NCI-H748 treated with DMSO at 0.1 percent for 48 hours (cell line): ENCODE data around the gene ADGRV1.
"Not testable (repeated sequence)": the region's sequence is repeated elsewhere in the genome, so short reads cannot be mapped to it uniquely, and the experiment has no call there.

ENCODE experiments used
- DNase-seq: peaks from one replicate; lab custom pipeline; 2025; lab: John Stamatoyannopoulos, UW

The ADGRV1 gene

DNA sequence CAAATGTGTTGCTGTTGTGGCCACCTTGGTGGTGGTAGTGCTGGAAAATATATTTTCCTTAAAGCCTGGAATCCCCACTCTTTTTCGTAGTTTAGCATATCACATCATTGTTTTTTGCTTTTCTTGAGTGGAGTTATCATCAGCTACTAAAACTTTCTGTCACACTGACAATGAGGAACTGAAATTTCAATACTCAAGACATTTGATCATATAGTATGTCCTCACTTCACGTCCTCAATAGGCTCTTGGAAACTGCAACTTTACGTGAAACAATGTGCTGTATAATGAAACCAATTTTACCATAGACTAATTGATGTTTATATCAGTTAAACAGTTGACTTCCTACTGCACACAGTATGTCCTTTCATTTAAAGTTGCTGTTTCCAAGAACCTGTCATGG is 265.8 kb downstream of the ADGRV1 start:
- DNase-seq = no peak

DNA sequence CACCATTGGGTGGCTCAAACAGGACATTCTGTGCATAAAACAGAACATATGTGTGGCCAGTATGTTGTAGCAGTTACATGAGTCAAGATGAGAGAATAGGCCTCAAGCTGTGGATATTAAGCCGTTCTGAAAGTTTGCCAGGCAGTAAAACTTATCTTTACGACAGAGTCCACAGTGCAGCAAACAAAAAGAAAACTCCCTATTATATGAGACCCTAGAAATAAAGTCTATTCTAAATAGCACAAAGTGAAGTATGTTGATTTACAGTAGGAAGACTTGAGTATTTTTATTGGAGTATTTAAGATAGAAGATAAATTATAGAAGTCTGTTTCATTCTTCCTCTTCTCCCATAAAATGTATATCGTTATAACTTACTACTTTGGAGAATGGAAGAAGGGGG is 271.5 kb downstream of the ADGRV1 start:
- no peak for DNase-seq

DNA sequence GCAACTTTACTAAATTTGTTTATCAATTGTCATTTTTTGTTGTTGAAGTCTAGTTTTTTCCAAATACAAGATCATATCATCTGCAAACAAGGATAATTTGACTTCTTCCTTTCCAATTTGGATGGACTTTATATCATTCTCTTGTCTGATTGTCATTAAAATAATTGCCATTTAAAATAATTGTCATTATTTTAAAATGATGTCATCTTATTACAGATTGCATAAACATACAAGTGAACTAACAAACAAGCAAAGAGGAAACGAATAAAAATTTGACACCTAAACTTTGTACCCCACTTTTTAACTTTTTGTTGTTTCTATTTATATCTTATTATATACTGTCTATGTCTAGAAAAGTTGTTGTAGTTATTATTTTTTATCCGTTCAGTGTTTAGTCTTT is 275.2 kb downstream of the ADGRV1 start:
- no peak for DNase-seq

DNA sequence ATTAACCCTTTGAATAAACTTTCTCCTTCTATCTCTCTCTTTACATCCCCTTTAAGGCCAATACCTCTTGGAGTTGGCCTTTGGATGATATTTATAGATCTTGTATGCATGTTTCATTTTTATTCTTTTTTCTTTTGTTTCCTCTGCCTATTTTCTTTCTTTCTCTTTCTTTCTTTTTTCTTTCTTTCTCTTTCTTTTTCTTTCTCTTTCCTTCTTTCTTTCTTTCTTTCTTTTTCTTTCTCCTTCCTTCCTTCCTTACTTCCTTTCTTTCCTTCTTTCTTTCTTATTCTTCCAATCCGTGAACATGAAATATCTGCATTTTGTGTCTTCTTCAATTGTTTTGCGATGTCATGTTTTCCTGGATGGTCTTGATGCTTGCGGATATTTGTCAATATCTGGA is 276.1 kb downstream of the ADGRV1 start:
- no peak for DNase-seq

DNA sequence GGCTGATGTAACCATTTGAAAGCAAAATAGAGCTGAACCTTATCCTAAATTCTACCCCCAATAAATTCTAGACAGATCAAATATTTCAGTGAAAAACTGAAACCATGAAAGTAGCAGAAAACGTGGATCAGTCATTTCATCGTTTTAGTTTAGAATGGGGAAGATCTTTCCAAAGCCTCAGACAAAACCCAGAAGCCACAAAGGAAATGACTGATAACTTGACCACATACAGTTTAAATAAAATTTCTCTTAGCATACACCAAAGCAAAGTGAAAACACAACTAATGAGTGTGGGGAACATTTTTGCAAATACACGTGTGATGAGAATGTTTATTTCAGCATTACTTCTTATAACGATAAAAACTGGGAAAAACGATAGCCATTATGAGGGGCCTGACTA is 284.8 kb downstream of the ADGRV1 start:
- no peak for DNase-seq

DNA sequence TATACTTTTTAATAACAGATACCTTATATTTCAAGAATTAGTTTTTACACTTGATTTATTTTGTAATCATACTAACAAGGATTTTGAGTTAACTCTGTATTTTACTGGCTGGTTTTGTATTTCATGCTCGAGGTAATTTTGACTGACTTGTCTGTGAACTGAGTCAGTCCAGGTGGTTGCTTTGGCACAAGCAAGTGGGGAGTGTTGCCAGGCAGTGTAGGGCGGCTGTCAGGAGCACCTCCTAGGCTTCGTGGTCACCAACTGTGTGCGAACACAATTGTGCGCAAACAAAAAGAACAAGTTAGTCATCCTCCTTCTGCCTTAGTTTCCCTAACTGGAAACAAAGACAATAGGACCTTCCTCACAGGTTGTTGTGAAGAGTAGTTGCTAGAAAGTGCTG is 286.3 kb downstream of the ADGRV1 start:
- no peak for DNase-seq

DNA sequence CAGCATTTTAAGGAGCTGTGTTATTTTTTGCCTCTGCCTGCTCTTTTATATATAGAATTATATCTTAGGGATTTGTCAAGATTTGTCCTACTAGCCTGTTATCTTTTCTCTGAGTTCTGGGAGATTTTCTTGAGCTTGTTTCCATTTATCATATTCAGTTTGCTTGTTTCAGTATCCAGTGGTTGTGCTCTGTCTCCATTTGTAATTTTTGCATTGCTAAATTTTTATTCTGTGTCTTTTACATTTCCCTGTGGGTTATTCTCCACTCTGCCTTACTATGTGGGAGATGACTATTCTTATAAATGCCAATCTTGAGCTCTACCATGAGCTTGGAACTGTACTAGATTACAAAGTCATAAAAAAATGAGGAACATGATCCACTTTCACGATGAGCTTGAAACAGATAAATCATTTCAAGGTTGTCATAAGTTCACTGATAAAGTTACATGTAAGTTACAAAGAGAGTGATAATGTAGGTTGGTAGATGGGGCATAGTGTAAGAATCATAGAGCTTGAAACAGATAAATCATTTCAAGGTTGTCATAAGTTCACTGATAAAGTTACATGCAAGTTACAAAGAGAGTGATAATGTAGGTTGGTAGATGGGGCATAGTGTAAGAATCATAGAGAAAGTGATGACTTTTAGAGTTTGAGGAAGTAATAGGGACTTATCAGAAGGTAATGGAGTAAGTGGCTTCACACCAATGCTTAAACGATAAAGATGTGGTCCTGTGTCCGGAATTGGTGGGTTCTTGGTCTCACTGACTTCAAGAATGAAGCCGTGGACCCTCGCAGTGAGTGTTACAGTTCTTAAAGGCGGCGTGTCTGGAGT is 287.3 kb downstream of the ADGRV1 start:
- DNase-seq = no peak

DNA sequence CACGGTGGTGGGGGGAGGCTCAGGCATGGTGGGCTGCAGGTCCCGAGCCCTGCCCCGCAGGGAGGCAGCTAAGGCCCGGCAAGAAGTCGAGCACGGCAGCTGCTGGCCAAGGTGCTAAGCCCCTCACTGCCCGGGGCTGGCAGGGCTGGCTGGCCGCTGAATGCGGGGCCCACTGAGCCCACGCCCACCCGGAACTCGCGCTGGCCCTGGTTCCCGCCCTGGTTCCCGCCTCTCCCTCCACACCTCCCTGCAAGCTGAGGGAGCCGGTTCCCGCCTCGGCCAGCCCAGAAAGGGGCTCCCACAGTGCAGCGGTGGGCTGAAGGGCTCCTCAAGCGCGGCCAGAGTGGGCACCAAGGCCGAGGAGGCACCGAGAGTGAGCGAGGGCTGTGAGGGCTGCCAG is 289.0 kb downstream of the ADGRV1 start:
- DNase-seq = not testable (repeated sequence)

DNA sequence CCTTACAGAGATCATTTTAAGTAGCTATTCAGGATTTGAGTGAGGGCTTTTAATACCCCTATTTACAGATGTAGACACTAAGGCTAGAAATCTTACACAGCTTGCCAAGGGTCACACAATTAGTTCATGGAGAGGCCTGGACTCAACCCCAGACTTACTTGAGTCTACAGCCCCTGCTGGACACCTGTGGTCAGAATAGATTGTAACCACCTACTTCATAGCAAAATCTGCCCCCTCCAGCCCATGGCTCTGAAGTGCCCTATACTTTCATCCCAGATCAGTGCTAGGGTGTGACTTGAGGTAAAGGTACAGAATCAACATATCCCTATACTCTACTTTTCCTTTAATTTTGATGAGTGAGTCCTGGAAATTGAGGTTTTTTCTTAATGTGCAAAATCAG is 291.3 kb downstream of the ADGRV1 start:
- no peak for DNase-seq

DNA sequence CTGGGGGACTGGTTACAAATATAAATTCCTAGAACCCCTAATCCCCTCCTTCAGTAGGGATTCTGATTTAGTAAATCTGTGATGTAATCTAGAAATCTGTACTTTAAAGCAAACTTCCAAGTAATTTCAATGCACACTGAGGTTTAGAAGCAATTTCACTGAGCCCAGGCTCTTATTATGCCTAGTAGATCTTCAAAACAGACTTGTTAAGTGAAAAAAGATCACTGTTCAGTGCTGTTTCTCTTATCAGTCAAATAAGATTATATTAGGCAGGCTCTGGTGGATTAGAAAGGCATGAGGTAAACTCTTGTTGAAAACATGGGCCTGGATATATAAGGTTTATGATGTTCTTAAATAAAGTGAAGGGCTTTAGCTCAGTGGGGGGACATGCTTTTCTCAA is 293.9 kb downstream of the ADGRV1 start:
- DNase-seq = no peak

DNA sequence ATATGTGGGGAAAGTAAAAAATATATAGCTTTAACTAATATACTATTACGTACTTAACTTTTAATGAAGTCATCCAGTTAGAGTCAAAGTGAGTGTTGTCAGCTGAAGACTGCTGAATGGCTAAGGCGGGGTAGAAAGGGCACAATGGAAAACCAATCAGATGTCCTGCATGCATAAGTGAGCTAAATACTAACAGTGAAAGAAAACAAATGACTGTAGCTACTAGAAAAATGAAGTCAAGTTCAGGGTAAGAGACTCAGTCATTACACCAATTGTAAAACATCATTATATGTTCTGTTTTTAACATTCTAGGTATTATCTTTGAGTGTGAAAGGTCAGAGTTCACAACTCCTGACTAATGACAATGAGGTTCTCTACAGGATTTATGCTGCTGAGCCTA is 295.2 kb downstream of the ADGRV1 start:
- DNase-seq = no peak

DNA sequence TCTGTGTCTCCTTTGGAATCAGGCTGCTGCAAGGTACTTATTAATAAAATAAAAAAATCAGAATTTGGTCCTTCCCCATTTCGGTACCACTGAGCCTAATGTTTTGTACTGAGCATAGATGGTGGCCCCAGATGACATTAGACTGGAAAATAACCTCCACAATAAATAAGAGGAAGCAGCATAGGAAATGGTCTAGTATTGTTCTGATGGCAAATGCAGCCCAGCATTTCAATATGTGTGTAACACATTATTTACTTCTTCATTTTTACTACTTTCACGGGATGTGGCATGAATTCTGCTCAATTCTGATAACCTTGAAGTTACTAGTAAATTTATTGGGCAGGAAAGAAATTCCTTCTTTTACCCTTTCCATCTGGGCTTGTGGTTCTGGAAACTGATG is 295.6 kb downstream of the ADGRV1 start:
- no peak for DNase-seq

DNA sequence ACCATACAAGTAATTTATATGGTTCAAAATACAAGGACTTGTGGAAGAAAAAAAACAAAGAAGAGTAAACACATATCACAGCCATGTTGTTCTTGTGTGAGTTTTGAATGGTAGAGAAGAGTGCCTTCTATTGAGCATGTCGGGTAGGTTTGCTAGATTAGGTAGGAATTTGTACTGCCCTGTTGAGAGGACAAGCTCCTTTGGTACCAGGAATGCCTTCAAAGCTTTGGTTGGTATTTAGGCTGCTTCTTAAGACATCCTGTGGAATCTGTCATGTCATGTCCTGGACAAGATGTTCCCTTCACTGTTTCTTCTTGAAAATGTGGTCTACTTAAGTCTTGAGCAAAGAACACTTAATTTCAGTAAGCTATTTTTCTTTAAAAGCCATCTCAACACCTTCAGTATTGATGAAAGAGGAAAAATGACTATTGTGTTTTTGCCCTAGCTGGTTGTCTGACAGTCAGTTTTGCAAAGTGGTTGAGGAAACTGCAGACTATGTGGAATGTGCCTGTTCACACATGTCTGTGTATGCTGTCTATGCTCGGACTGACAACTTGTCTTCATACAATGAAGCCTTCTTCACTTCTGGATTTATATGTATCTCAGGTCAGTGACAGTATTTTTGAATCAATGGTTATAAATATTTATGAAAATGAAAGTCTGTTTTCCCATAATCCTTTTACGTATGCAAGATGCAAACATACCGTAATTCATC is 296.9 kb downstream of the ADGRV1 start:
- no peak for DNase-seq

DNA sequence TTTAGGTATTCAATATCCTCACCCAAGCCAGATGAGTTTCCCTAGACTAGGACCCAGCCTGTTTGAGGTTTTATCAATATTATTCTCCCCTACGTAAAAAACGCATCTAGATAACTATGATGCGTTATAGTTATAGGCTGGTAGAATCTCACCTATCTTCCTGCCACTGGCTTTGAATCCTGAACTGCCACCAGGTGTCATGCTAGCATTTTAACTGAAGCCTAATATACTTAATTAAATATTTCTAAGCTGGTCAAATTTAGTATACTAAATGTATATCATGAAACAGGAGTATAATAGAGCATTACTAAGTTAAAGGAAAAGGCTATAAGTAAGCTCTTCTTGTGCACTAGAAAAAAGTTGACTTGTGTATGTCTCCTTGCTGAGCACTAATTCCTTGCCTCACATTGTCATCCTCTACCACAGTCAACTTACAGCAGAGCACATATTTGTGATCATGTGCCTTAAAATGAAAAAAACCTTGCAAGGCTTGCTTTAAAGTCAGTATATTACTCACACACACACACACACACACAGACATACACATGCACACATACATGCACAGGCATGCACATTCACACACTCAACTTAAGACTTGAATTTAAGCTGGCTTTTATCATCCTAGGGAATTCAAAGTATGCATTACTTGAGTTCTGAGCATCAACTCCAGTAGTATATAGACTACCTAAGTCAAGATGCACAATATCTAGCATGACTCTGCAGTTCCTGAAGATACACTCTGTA is 303.4 kb downstream of the ADGRV1 start:
- no peak for DNase-seq

DNA sequence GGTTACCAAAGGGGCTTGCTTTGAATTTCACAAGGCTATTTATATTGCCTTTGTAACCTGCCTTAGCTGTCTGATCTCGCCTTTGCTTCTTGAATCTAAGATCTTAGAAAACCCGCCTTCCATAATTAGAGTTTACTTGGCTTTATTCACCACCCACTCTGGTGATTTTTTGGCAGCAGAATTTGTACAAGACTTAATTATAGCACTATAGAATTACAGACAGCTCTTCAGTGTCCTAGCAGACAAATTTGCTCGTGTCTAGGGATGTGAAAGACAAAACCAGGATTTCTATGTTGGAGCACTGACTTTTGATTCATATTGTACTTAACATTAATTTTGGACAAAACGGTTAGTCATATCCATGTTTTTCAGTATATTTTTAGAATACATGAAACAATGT is 306.6 kb downstream of the ADGRV1 start:
- no peak for DNase-seq

DNA sequence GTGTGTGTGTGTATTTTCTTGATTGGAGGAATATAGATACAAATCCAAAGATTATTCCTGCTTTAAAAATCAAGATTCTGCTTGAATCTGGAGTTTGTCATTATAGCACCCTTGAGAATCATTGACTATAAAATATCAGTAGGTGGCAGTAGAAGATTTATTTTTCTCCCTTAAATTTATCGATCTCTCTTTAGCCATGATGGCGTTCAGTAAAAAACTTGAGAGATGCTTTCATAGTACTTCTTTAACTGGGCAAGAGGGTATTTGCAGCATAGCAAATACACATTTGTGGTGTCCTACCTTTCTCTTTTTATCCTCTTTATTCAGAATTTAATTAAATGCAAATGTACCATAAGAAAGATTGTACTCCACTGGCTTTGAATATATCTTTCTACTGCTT is 307.7 kb downstream of the ADGRV1 start:
- DNase-seq = peak; percentile 66

DNA sequence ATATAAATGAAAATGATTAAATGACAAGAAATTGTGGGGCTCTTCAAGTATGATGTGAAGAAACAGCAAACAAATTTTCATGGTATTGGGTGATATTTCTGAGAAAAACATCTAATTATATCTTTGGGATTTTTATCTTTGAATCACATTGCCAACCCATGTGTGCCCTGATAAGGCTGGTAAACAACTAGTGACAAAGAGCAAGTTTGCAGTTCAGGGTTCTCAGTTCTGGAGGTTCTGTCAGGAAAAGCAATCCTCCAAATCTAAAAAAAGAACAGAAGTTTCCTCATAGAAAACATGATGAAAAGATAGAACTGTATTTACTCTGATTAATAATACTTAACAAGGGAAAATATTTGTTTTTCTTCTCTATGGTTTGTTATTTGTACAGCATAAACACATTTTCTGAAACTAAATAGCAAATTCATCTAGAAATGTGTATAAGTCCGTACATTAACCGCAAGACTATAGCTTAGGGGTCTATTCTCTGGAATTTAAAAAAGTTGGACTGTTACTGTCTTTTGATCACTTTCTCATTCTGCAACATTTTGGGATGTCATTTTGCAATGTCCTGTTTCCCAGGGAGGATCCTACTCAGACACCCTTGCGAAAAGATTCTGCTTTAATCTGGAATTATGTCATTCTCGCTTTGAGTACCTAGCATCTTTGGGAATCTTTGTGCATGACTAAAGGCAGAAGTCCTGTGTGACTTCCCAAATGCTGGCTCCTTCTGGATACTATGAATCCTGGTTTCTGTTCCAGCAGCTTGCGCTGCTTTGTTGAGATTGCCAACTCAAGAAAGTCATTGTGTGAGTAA is 308.5 kb downstream of the ADGRV1 start:
- DNase-seq = no peak

DNA sequence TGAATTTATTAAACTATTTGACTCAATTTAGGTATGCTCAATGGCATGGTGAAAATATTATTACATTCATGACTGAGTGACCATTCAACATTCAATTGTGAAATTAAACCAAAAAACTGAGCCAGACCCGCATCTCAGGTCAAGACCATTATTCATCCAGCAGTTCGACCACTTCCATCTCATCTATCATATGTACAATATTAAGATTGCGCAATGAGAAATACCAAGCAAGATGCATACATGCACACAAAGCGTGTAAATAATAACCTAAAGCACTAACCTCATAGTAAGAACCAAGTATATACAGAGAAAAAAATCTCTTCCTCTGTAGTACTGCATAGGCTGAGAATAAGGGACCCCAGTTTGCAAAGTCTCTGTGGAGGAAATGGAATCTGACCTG is 310.2 kb downstream of the ADGRV1 start:
- DNase-seq = no peak

DNA sequence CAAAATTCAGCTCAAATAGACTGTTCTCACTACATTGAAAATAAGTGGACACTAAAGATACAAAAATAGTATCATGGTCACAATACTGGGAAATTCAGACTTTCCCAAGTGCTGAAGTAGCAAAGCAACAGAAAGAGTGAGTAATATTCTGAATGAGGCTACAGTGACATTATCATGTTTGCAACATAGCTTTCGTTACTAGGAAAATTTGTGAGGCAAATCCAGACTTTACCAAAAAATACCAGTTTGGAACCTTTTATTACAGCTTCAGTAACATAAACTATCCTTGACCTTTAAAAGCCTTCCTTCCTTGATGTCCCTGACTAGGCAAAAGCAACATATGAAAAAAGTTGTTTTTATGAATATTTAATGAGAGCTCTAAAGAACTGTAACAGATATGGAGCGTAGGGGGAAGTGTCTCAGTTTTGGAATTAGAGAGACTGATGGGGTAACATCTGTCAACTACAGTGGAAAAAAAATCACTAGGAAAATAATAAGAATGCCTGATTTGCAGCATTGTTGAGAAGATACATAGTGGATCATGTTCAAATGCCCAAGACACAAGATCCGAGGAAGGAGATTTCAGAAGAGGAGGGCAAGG is 312.9 kb downstream of the ADGRV1 start:
- no peak for DNase-seq

DNA sequence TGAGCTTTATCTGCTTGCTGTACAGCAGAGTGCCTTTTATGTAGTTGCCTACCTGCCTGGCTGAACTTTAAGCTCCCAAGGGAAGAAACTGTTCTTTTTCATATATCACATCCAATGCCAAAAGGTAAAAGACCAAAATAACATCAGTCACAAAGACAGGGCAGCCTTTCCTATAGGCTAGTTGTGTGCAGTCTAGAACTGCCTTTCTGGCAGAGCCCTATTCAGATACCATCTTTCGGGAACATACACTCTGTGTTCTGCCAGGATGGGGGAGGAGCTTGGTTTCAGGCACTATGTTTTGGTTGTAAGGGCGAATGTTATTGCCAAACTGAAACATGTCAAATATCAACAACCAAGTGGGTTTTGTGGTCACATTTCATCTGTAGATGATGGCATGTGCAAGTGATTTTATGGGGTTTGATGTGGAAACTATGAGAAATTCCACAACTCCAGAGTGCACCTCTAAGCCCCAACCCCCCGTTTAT is 314.5 kb downstream of the ADGRV1 start:
- DNase-seq = no peak

DNA sequence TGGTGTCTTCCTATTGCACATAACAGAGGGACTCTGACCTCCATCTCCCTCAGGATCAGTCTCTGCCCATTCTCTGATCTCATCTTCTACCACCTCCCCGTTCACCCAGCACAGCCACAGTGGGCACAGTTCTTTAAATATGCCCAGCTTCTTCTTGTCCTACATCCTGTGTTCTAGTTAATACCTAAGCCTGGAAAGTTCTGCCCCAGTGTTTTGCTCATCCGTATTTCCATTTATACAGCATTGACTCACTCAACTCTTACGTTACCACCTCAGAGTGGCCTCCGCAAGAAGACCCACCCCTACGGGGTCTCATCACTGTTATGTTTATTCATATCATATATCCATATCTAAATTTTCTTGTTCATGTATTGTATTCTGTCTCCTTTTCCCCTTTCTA is 315.5 kb downstream of the ADGRV1 start:
- DNase-seq = no peak

DNA sequence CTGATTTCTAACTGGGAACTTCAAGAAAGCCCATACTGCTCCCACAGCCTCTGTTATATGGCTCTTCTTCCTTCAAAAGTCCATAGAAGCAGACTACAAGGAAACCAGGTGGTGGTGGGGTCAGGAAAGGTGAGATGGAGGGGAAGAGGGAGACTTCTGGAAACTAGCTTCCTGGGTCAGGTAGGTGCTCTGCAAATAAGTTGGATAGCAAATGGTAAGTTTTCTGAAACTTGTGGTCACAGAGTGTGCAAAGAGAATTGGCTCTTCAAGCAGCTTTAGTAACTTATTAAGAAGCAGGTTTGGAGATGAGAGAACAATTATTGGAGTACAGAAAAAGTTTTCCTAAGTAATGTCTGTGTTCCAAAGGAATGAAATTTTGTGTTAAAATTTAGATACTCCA is 316.9 kb downstream of the ADGRV1 start:
- DNase-seq = no peak
